GM18517 (cell line): Measurements from ENCODE around the gene SLC6A3.

ENCODE experiments used
- ATAC-seq: cut with Tn5 transposase; IDR thresholded peaks from one replicate; pipeline ENCODE4 v1.9.1; 2021; ENCODE audit warnings: mild to moderate bottlenecking, moderate library complexity; ENCODE audit not compliant: unreplicated experiment

SLC6A3 gene

GRCh38 chr5:1409381-1410110, 35.7 kb downstream of the SLC6A3 start:
- ATAC-seq: no peak

- ATAC-seq: no peak
Observed at GRCh38 chr5:1406681-1407640, 38.3 kb downstream of the SLC6A3 start.

GRCh38 chr5:1405539-1406530, 39.4 kb downstream of the SLC6A3 start:
- no peak for ATAC-seq

GRCh38 chr5:1405121-1405520, 40.1 kb downstream of the SLC6A3 start:
- ATAC-seq: no peak

- ATAC-seq: no peak
Observed at GRCh38 chr5:1404062-1404461, 41.2 kb downstream of the SLC6A3 start.

- no peak for ATAC-seq
Observed at GRCh38 chr5:1402611-1403255, 42.5 kb downstream of the SLC6A3 start.

GRCh38 chr5:1401536-1402138, 43.6 kb downstream of the SLC6A3 start:
- ATAC-seq: no peak

GRCh38 chr5:1400936-1401335, 44.3 kb downstream of the SLC6A3 start:
- no peak for ATAC-seq

- ATAC-seq: no peak
Observed at GRCh38 chr5:1400211-1400855, 44.9 kb downstream of the SLC6A3 start.

GRCh38 chr5:1399737-1400136, 45.5 kb downstream of the SLC6A3 start:
- ATAC-seq: no peak

- ATAC-seq: no peak
Observed at GRCh38 chr5:1396293-1396816, 48.9 kb downstream of the SLC6A3 start.

- ATAC-seq: no peak
Observed at GRCh38 chr5:1394881-1395860, 50.1 kb downstream of the SLC6A3 start.

GRCh38 chr5:1393571-1394501, 51.4 kb downstream of the SLC6A3 start:
- no peak for ATAC-seq

GRCh38 chr5:1392801-1393565, 52.3 kb downstream of the SLC6A3 start:
- no peak for ATAC-seq

- no peak for ATAC-seq
Observed at GRCh38 chr5:1392261-1392660, 53.0 kb downstream of the SLC6A3 start.

- no peak for ATAC-seq
Observed at GRCh38 chr5:1391691-1392090, 53.5 kb downstream of the SLC6A3 start.
